Neutrophil (primary cell): Measurements from ENCODE around the gene UBE2B.
"Not testable (repeated sequence)": the region's sequence is repeated elsewhere in the genome, so short reads cannot be mapped to it uniquely, and the experiment has no call there.

Experiments used
- H3K27ac ChIP-seq: fragments of 200-600 bp; sonication (generic); 2 replicates; pipeline ENCODE4 v1.5.1; 2016; ENCODE audit warnings: mild to moderate bottlenecking, moderate library complexity
- H3K27me3 ChIP-seq: fragments of 200-600 bp; sonication (generic); 2 replicates; pipeline ENCODE4 v1.6.0; 2016; ENCODE audit warnings: mild to moderate bottlenecking
- H3K36me3 ChIP-seq: fragments of 200-600 bp; sonication (generic); 2 replicates; pipeline ENCODE4 v1.5.1; 2017
- H3K4me1 ChIP-seq, 2 experiments: fragments of 200-600 bp in 1 of 2; sonication (generic) in 1 of 2; 1 replicate in 1 of 2; 2 replicates in 1 of 2; pipeline versions ENCODE4 v1.5.1 to v1.6.1; 2013 to 2016; ENCODE audit warnings: low read depth in 1 of 2, low read length in 1 of 2, mild to moderate bottlenecking in 1 of 2, moderate library complexity in 1 of 2; ENCODE audit not compliant: control insufficient read depth in 1 of 2, insufficient read depth in 1 of 2
- H3K4me3 ChIP-seq, 2 experiments: fragments of 200-600 bp in 1 of 2; sonication (generic) in 1 of 2; 1 replicate in 1 of 2; 2 replicates in 1 of 2; pipeline ENCODE4 v1.5.1; 2013 to 2016; ENCODE audit warnings: low read depth in 1 of 2, low read length in 1 of 2, mild to moderate bottlenecking in 1 of 2, moderate library complexity in 1 of 2
- H3K9me3 ChIP-seq: fragments of 200-600 bp; sonication (generic); 2 replicates; pipeline ENCODE4 v1.5.1; 2016
- TF ChIP-seq, protein P1 (sequence below): fragments of 200-600 bp; sonication (generic); IDR thresholded peaks from 2 replicates; pipeline ENCODE4 v1.5.1; 2016; ENCODE audit warnings: antibody characterized with exemption

The UBE2B gene

DNA sequence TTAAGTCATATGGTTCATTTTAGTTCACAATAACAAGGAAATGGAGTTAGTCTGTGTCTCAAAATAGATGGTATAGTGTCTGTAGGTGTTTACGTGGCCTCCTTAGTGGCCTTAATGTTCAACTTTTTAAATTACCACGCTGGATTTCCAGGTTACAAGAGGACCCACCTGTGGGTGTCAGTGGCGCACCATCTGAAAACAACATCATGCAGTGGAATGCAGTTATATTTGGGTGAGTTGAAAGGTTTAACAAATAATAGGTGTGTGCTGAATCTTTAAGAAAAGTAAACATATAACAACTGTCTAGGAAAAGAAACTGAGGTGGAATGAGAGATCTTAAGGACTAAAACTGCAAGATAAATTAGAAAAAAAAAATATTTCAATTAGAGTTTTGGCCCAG is 2.9 kb downstream of the UBE2B start:
- H3K4me3 ChIP-seq = no peak overlapping the region
- H3K27ac ChIP-seq = peak overlapping the region; percentile 12
- peaks cover 28 to 31% of the 10 kb centered on the region in 2 experiments for H3K4me1 ChIP-seq
- no peaks in the 10 kb centered on the region for H3K9me3 ChIP-seq
- peaks cover 50% of the 10 kb centered on the region for H3K36me3 ChIP-seq
- TF ChIP-seq, protein P1, sequence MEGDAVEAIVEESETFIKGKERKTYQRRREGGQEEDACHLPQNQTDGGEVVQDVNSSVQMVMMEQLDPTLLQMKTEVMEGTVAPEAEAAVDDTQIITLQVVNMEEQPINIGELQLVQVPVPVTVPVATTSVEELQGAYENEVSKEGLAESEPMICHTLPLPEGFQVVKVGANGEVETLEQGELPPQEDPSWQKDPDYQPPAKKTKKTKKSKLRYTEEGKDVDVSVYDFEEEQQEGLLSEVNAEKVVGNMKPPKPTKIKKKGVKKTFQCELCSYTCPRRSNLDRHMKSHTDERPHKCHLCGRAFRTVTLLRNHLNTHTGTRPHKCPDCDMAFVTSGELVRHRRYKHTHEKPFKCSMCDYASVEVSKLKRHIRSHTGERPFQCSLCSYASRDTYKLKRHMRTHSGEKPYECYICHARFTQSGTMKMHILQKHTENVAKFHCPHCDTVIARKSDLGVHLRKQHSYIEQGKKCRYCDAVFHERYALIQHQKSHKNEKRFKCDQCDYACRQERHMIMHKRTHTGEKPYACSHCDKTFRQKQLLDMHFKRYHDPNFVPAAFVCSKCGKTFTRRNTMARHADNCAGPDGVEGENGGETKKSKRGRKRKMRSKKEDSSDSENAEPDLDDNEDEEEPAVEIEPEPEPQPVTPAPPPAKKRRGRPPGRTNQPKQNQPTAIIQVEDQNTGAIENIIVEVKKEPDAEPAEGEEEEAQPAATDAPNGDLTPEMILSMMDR = no peak
- no peaks in the 10 kb centered on the region for H3K27me3 ChIP-seq

DNA sequence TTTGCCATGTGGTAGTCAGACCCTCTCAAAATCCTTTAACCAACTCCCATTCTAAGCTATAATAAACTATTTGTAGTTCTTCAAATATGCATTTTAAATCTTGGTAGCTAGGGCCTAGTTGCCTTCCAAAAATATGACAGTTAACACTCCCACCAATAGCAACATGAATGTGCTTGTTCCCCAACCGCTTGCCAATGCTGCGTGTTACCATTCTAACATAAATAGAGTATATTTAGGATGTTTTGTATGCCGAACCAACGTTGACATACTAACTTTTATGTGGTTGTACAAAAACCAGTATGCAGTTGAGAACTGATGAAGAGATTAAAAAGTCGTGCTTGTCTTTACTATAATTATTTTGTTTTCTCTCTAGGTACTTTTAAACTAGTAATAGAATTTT is 9.0 kb downstream of the UBE2B start:
- H3K36me3 ChIP-seq = peaks cover 96% of the 10 kb centered on the region
- TF ChIP-seq, protein P1 = no peak

DNA sequence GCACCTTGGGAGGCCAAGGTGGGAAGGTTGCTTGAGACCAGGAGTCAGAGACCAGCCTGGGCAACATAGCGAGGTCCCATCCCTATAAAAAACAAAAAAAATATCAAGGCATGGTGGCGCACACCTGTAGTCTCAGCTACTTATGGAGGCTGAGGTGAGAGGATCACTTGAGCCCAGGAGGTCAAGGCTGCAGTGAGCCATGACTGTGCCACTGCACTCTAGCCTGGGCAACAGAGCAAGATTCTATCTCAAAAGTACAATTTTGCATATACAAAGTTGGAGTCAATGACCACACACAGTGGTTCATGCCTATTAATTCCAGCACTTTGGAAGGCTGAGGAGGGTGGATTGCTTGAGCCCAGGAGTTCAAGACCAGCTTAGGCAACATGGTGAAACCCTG is 10.8 kb downstream of the UBE2B start:
- not testable (repeated sequence) for H3K27me3 ChIP-seq, H3K4me3 ChIP-seq, H3K9me3 ChIP-seq, H3K4me1 ChIP-seq, H3K27ac ChIP-seq
- H3K36me3 ChIP-seq = peaks cover 98% of the 10 kb centered on the region

More for the DNA sequence above, 9.0 kb downstream of the UBE2B start:
- Histone ChIP-seq H3K4me1 (no peaks in the 10 kb centered on the region), H3K27me3 (no peaks in the 10 kb centered on the region), H3K9me3 (no peaks in the 10 kb centered on the region), H3K4me3 (no peak overlapping the region), H3K27ac (no peak overlapping the region)

DNA sequence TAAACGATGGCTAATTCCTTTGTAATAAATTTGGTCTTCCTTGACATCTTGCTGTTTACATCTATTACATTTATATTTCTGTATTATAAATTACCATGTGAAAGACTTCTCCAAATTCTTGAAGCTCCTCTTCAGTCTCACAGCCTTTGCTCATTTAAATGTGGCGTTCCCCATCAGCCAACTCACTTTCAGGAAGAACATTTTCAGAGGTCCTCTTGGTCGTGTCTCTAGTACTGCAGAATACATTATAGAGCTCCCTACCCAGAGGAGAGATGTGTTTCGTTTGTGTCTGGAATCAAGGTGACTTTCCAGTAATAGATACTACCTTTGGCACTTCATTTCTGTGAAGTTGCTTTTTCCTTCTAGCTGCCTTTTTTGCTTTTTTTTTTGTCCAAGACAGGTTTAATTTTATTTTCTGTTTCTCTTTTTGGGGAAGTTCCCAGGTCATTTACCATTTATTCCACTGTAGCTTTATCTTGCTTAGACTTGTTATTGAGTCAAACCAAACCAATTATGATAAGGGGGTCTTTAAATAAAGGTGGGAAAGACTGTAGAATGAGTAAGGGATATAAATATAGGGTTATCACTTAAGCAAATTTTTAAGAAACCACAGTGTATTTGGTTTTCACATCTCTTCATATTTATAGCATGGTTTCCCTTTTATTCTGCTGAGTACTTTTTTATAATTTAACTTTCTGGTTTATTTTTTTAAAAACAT is 12.8 kb downstream of the UBE2B start:
- Histone ChIP-seq H3K36me3 (peaks cover 99% of the 10 kb centered on the region), H3K9me3 (no peaks in the 10 kb centered on the region), H3K27me3 (no peaks in the 10 kb centered on the region), H3K27ac (peak overlapping the region; percentile 34), H3K4me1 (no peaks in the 10 kb centered on the region), H3K4me3 (no peak overlapping the region)
- TF ChIP-seq, protein P1 = no peak

DNA sequence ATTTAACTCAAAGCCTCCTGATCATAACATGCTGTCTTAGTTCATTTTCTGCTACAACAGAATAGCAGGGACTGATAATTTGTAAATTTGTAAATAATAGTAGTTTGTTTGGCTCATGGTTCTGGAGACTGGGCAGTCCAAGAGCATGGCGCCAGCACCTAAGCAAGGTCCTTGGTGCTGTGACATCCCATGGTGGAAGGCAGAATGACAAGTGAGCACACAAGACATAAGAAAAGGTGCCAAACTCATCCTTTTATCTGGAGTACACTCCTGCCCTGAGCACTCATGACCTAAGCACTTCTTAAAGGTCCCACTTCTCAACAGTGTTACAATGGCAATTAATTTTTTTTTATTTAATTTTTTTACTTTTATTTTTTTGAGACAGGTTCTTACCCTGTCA is 16.1 kb downstream of the UBE2B start:
- H3K4me3 ChIP-seq = no peak overlapping the region
- TF ChIP-seq, protein P1 = no peak
- H3K27ac ChIP-seq = peak overlapping the region; percentile 38
- H3K36me3 ChIP-seq = peaks cover 99% of the 10 kb centered on the region
- H3K9me3 ChIP-seq = no peaks in the 10 kb centered on the region
- H3K27me3 ChIP-seq = no peaks in the 10 kb centered on the region
- H3K4me1 ChIP-seq = no peaks in the 10 kb centered on the region

DNA sequence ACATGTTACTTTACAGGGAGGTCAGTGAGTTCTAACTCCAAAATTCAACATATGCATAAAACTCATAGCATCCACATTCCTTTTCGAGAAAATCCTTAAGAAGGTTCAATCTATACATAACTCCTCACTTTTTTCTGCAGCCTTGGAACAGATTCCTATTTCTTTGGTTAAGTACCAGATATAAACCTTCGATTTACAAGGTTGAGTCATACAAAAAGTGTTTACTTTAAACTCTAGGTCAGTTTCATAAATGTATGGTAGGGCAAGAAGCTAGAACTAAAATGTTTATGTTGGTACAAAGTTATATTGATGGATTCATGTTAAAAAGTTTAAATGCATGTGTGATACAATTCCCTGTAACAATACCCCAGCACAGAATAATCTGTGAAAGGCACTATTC is 20.9 kb downstream of the UBE2B start:
- H3K27me3 ChIP-seq = no peaks in the 10 kb centered on the region
- no peaks in the 10 kb centered on the region for H3K4me1 ChIP-seq
- H3K9me3 ChIP-seq = no peaks in the 10 kb centered on the region
- H3K4me3 ChIP-seq = no peak overlapping the region
- no peak overlapping the region for H3K27ac ChIP-seq
- H3K36me3 ChIP-seq = peaks cover 100% of the 10 kb centered on the region
- TF ChIP-seq, protein P1 = no peak
